ENCODE measurements around the gene USF3. TPM values are rescaled to one million over a fixed set of nuclear protein-coding genes. Genes with fewer than 3 reads are reported as not detected.
A peak's percentile ranks its signal among the peaks of the same experiment; 100 is the strongest.

The USF3 gene
- total and polyA plus RNA-seq, 11 donors, result 4.3 to 25.3 (median 17.2) TPM

GRCh38 chr3:113696658-113697499 lies 437 bp upstream of the USF3 start:
- Histone ChIP-seq H3K4me1 (peaks cover 2 to 45% (median 26%) of the 10 kb centered on the region in 12 donors), H3K27ac (peak overlapping the region; percentile 96 to 100 (median 100)), H3K27me3 (no peaks in the 10 kb centered on the region), H3K36me3 (no peaks in the 10 kb centered on the region), H3K4me3 (peak overlapping the region; percentile 56 to 100 (median 87)), H3K9me3 (no peaks in the 10 kb centered on the region)
- peak; percentile 99 to 100 (median 99) for DNase-seq
- no peak for TF ChIP-seq POLR2A (IDR thresholded peaks at IDR 0.05)
- TF ChIP-seq CTCF (IDR thresholded peaks at IDR 0.05), result peak in 7 of 12 donors; percentile 23 to 54 (median 29)
- intact Hi-C loops (cut with DNase I), result loop anchor here in 7 of 10 donors (1.0 to 10.0 kb wide), 8 partner anchors 40 to 182 kb away; partner anchors contain the start of genes NAA50 (in 4 of the 7), ATP6V1A (in 3 of the 7) and SPICE1 (in 2 of the 7)
- ATAC-seq, result peak; percentile 96 to 99 (median 97)
- WGBS, 4 donors, result 1% methylated on average over 32 to 38 of the region's 38 CpGs

GRCh38 chr3:113695431-113695785 lies 1.0 kb downstream of the USF3 start:
- WGBS, 4 donors, result 23 to 29% (median 26%) methylated on average over 8 of the region's 8 CpGs
- ATAC-seq (no peak), DNase-seq (no peak)
- Histone ChIP-seq H3K36me3 (no peaks in the 10 kb centered on the region), H3K27ac (peak overlapping the region in 11 of 12 donors; percentile 97 to 100 (median 100)), H3K4me1 (peaks cover 2 to 45% (median 30%) of the 10 kb centered on the region in 12 donors), H3K27me3 (no peaks in the 10 kb centered on the region), H3K4me3 (peak overlapping the region; percentile 56 to 100 (median 87)), H3K9me3 (no peaks in the 10 kb centered on the region)
- no peak for TF ChIP-seq POLR2A (IDR thresholded peaks at IDR 0.05)
- no peak for TF ChIP-seq CTCF (IDR thresholded peaks at IDR 0.05)
- intact Hi-C loops (cut with DNase I), result loop anchor here in 5 of 10 donors (5.0 to 10.0 kb wide), 5 partner anchors 42 to 181 kb away; partner anchors contain the start of genes ATP6V1A (in 2 of the 5), NAA50 (in 2 of the 5) and SPICE1 (in 2 of the 5)

GRCh38 chr3:113690482-113690881 lies 6.0 kb downstream of the USF3 start:
- Histone ChIP-seq H3K27ac (no peak overlapping the region), H3K4me3 (no peak overlapping the region), H3K27me3 (no peaks in the 10 kb centered on the region), H3K4me1 (peaks cover 2 to 36% (median 17%) of the 10 kb centered on the region in 12 donors), H3K9me3 (peaks cover 0 to 1% (median 0%) of the 10 kb centered on the region in 12 donors), H3K36me3 (no peaks in the 10 kb centered on the region)
- intact Hi-C loops (cut with DNase I), result loop anchor here in 1 of 10 donors (10.0 kb wide), 1 partner anchor 176 kb away; the partner anchor contains the start of gene SPICE1
- DNase-seq (no peak), ATAC-seq (no peak)
- no peak for TF ChIP-seq POLR2A (IDR thresholded peaks at IDR 0.05)
- no peak for TF ChIP-seq CTCF (IDR thresholded peaks at IDR 0.05)
- 97 to 100% (median 98%) methylated on average over 3 of the region's 3 CpGs for WGBS, 4 donors

Data from heart left ventricle (tissue), 16 donors.